GM23248 (cell line): ENCODE data around the gene SYNGR3. TPM values are rescaled to one million over a fixed set of nuclear protein-coding genes. Genes with fewer than 3 reads are reported as not detected.

Source experiments
- DNase-seq: peaks from one replicate; pipeline ENCODE4 v3.0.0-alpha.2; 2015
- H2AFZ ChIP-seq: fragments of 200-600 bp; sonication (generic); 2 replicates; pipeline ENCODE4 v1.6.1; 2016; ENCODE audit warnings: antibody characterized with exemption
- H3F3A ChIP-seq: fragments of 200-600 bp; sonication (generic); 2 replicates; pipeline ENCODE4 v1.6.1; 2016; ENCODE audit warnings: mild to moderate bottlenecking, antibody characterized with exemption, mixed run types; ENCODE audit not compliant: insufficient read depth
- H3K27ac ChIP-seq: fragments of 200-600 bp; sonication (generic); 2 replicates; pipeline ENCODE4 v1.5.1; 2016; ENCODE audit warnings: mild to moderate bottlenecking
- H3K27me3 ChIP-seq: fragments of 200-600 bp; sonication (generic); replicated peaks from 2 replicates; pipeline ENCODE4 v1.6.1; 2016; ENCODE audit warnings: mild to moderate bottlenecking; ENCODE audit not compliant: insufficient read depth
- H3K36me3 ChIP-seq: fragments of 200-600 bp; sonication (generic); 2 replicates; pipeline ENCODE4 v1.6.1; 2016; ENCODE audit warnings: low read depth, mild to moderate bottlenecking
- H3K4me1 ChIP-seq: fragments of 200-600 bp; sonication (generic); 2 replicates; pipeline ENCODE4 v1.6.1; 2016; ENCODE audit warnings: mild to moderate bottlenecking; ENCODE audit not compliant: insufficient read depth
- H3K4me2 ChIP-seq: fragments of 200-600 bp; sonication (generic); one replicate; pipeline ENCODE4 v1.6.1; 2016; ENCODE audit warnings: mild to moderate bottlenecking; ENCODE audit not compliant: unreplicated experiment
- H3K4me3 ChIP-seq: fragments of 200-600 bp; sonication (generic); 2 replicates; pipeline ENCODE4 v1.5.1; 2016; ENCODE audit warnings: mild to moderate bottlenecking
- H3K79me2 ChIP-seq: fragments of 200-600 bp; sonication (generic); 2 replicates; pipeline ENCODE4 v1.6.1; 2016; ENCODE audit warnings: mild to moderate bottlenecking; ENCODE audit not compliant: insufficient read depth
- H3K9ac ChIP-seq: fragments of 200-600 bp; sonication (generic); 2 replicates; pipeline ENCODE4 v1.6.1; 2016; ENCODE audit warnings: mild to moderate bottlenecking
- H3K9me2 ChIP-seq: fragments of 200-600 bp; sonication (generic); 2 replicates; pipeline ENCODE4 v1.6.1; 2016; ENCODE audit warnings: mixed run types, mild to moderate bottlenecking, moderate library complexity; ENCODE audit not compliant: insufficient read depth
- H3K9me3 ChIP-seq: fragments of 200-600 bp; sonication (generic); one replicate; pipeline ENCODE4 v1.6.1; 2017; ENCODE audit warnings: low read depth
- H4K20me1 ChIP-seq: fragments of 200-600 bp; sonication (generic); 2 replicates; pipeline ENCODE4 v1.6.0; 2016; ENCODE audit not compliant: insufficient read depth
- EZH2 ChIP-seq: fragments of 200-600 bp; sonication (generic); IDR thresholded peaks from 2 replicates; pipeline ENCODE4 v1.6.1; 2018; ENCODE audit warnings: antibody characterized with exemption, mild to moderate bottlenecking; ENCODE audit not compliant: insufficient read depth, poor library complexity, severe bottlenecking
- EZH2phosphoT487 ChIP-seq: fragments of 200-600 bp; sonication (generic); IDR thresholded peaks from 2 replicates; pipeline ENCODE4 v1.6.1; 2018; ENCODE audit warnings: antibody characterized with exemption, moderate library complexity, mild to moderate bottlenecking, low read depth; ENCODE audit not compliant: insufficient read depth
- WGBS, 2 experiments: methylation state at CpG; one replicate each; pipeline ENCODE4 v1.1.6; 2015 to 2017; ENCODE audit warnings: low lambda C conversion rate in 2 of 2, low coverage in 1 of 2; ENCODE audit errors: missing lambda C conversion rate in 2 of 2; 5-methylcytosine and 5-hydroxymethylcytosine counted together
- in situ Hi-C: fragments of 300-500 bp; cut with MboI; formaldehyde crosslinking; loops from 2 replicates; pipeline ENCODE4 v1.15.0; 2020
- polyA plus RNA-seq: library from polyadenylated mRNA; unstranded; fragments of >200 nt; fragmentation: Nextera tagmentation; extraction: Ambion mirVana; gene quantifications from 2 replicates; pipeline ENCODE4 v1.2.1, GENCODE V29; 2016
- total RNA-seq: library from RNA; depleted of rRNA; stranded (reverse); fragments of >200 nt; shearing (Covaris generic); gene quantifications from 2 replicates; pipeline ENCODE4 v1.2.3, GENCODE V29; 2014

Gene SYNGR3
- total and polyA plus RNA-seq, 2 experiments from 2014 or later: 0.22 to 1.3 TPM

GRCh38 chr16:2037647-2038381 is 48.0 kb downstream of the SYNGR3 start:
- Histone ChIP-seq H3K27me3 (no peaks in the 10 kb centered on the region), H3K9ac (no peak overlapping the region), H2AFZ (no peak overlapping the region), H3K9me2 (no peaks in the 10 kb centered on the region), H3K9me3 (no peaks in the 10 kb centered on the region), H3K79me2 (peaks cover 12% of the 10 kb centered on the region; the same call in 1 of the 2 replicates), H3K4me1 (peaks cover 30% of the 10 kb centered on the region), H3K4me3 (no peak overlapping the region), H4K20me1 (no peaks in the 10 kb centered on the region), H3K36me3 (no peaks in the 10 kb centered on the region), H3K4me2 (no peak overlapping the region), H3K27ac (no peak overlapping the region), H3F3A (no peaks in the 10 kb centered on the region)
- 80 to 87% methylated on average over 22 to 25 of the region's 29 CpGs for WGBS, 2 experiments
- no peak for TF ChIP-seq EZH2phosphoT487
- no peak for TF ChIP-seq EZH2
- DNase-seq: no peak
- in situ Hi-C loops: no loop called here

- Histone ChIP-seq H2AFZ (no peak overlapping the region), H3K4me1 (peaks cover 23% of the 10 kb centered on the region), H3K9ac (peak overlapping the region; percentile 59), H3K36me3 (no peaks in the 10 kb centered on the region), H3K79me2 (peaks cover 12% of the 10 kb centered on the region; the same call in 1 of the 2 replicates), H3F3A (no peaks in the 10 kb centered on the region), H3K27ac (no peak overlapping the region), H3K27me3 (no peaks in the 10 kb centered on the region), H3K9me3 (no peaks in the 10 kb centered on the region), H3K9me2 (no peaks in the 10 kb centered on the region), H3K4me3 (no peak overlapping the region), H4K20me1 (no peaks in the 10 kb centered on the region), H3K4me2 (no peak overlapping the region)
- TF ChIP-seq EZH2 (no peak), EZH2phosphoT487 (no peak)
- DNase-seq: no peak
- in situ Hi-C loops: no loop called here
- WGBS, 2 experiments: 87 to 91% methylated on average over 22 to 40 of the region's 41 CpGs
Measured at GRCh38 chr16:2038382-2039231, 48.8 kb downstream of the SYNGR3 start.

DNA sequence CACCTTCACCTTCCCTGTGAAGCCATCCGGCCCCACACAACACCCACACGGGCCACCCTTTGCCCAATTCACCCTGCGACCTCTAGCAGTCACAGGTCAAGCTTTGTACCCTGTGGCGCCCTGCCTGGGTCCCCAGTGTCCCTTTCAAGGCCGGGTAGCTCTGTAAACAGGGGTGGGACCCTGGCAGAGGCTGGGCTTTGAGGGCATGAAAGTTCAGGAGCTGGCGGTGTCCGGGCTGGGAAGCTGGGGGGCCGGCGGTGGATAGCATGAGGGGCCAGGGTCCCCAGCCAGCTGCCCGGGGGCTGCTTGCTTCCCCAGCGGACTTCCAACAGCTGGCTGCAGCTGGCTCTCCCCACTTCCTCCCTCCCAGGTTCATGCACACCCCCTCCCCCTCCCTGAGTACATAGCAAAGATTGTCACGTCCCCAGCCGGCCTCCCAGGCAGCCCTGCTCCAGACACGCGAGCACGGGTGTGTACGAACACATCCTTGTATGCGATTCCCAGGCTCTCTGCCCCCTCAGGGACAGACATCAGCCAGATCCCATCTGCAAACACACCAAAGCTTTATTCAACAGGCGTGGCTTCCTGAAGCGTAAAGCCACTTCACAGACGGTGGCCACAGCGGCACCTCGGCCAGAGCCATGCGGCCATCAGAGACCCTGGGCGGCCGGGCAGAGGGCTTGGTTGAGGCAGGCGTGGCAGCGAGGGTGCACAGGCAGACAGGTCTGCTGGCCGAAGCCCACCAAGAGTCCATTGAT is 49.7 kb downstream of the SYNGR3 start:
- no peaks in the 10 kb centered on the region for H4K20me1 ChIP-seq
- H3K4me3 ChIP-seq: no peak overlapping the region
- TF ChIP-seq EZH2phosphoT487: no peak
- TF ChIP-seq EZH2: no peak
- peak overlapping the region; percentile 8 for H3K4me2 ChIP-seq
- WGBS, 2 experiments: 41 to 46% methylated on average over 26 to 29 of the region's 29 CpGs
- no peak overlapping the region for H2AFZ ChIP-seq
- in situ Hi-C loops: no loop called here
- no peaks in the 10 kb centered on the region for H3K27me3 ChIP-seq
- peaks cover 19% of the 10 kb centered on the region for H3K4me1 ChIP-seq
- no peaks in the 10 kb centered on the region for H3F3A ChIP-seq
- H3K9me2 ChIP-seq: no peaks in the 10 kb centered on the region
- H3K9me3 ChIP-seq: no peaks in the 10 kb centered on the region
- peak; percentile 84 for DNase-seq
- H3K79me2 ChIP-seq: peaks cover 12% of the 10 kb centered on the region; the same call in 1 of the 2 replicates
- no peaks in the 10 kb centered on the region for H3K36me3 ChIP-seq
- H3K9ac ChIP-seq: peak overlapping the region; percentile 59
- H3K27ac ChIP-seq: 0 out of 2 replicates have a peak overlapping the region, but pooled peaks have one; percentile 23
